ENCODE measurements around the gene USP10.

The USP10 gene

GRCh38 chr16:84806256-84806889 lies 106.6 kb downstream of the USP10 start:
- peak overlapping the region; percentile 32 for H3K4me3 ChIP-seq (ENCODE audit: low read depth, low read length)
- TF ChIP-seq CTCF (IDR thresholded peaks at IDR 0.05; ENCODE audit: insufficient read depth, low read length, missing control alignments), result no peak
- peak; percentile 42 for DNase-seq (ENCODE audit: low read depth, low spot score)
- CTCF ChIA-PET, result interaction anchor here (1.1 to 1.9 kb wide), 4 partner anchors 20 to 165 kb away, joined by 3 to 6 read pairs (median 4); no protein-coding TSS in a partner anchor
- POLR2A ChIA-PET, result interaction anchor here (1.0 to 1.1 kb wide), 2 partner anchors 13 to 75 kb away, joined by 3 to 6 read pairs; partner anchors contain the start of gene CRISPLD2

GRCh38 chr16:84806890-84807258 lies 107.1 kb downstream of the USP10 start:
- DNase-seq (ENCODE audit: low read depth, low spot score), result no peak
- ChIA-PET POLR2A (interaction anchor here (1.0 to 1.1 kb wide), 2 partner anchors 13 to 75 kb away, joined by 3 to 6 read pairs; partner anchors contain the start of gene CRISPLD2), CTCF (interaction anchor here (1.2 to 1.9 kb wide), 3 partner anchors 19 to 164 kb away, joined by 3 to 6 read pairs (median 5); no protein-coding TSS in a partner anchor)
- peak overlapping the region; percentile 4; the same call in 1 of the 2 replicates for H3K4me3 ChIP-seq (ENCODE audit: low read depth, low read length)
- no peak for TF ChIP-seq CTCF (IDR thresholded peaks at IDR 0.05; ENCODE audit: insufficient read depth, low read length, missing control alignments)

GRCh38 chr16:84807776-84808175 lies 108.0 kb downstream of the USP10 start:
- H3K4me3 ChIP-seq (ENCODE audit: low read depth, low read length), result no peak overlapping the region
- ChIA-PET POLR2A (no interaction called here), CTCF (interaction anchor here (1.5 kb wide), 1 partner anchor 145 kb away, joined by 5 read pairs; no protein-coding TSS in a partner anchor)
- TF ChIP-seq CTCF (IDR thresholded peaks at IDR 0.05; ENCODE audit: insufficient read depth, low read length, missing control alignments), result no peak
- no peak for DNase-seq (ENCODE audit: low read depth, low spot score)

GRCh38 chr16:84808826-84809225 lies 109.0 kb downstream of the USP10 start:
- POLR2A ChIA-PET, result no interaction called here
- TF ChIP-seq CTCF (IDR thresholded peaks at IDR 0.05; ENCODE audit: insufficient read depth, low read length, missing control alignments), result no peak
- DNase-seq (ENCODE audit: low read depth, low spot score), result no peak
- H3K4me3 ChIP-seq (ENCODE audit: low read depth, low read length), result no peak overlapping the region
- CTCF ChIA-PET, result no interaction called here

GRCh38 chr16:84810518-84811273 lies 110.9 kb downstream of the USP10 start:
- H3K4me3 ChIP-seq (ENCODE audit: low read depth, low read length), result no peak overlapping the region
- CTCF ChIA-PET, result interaction anchor here (0.8 to 1.4 kb wide), 2 partner anchors 9 to 57 kb away, joined by 4 to 5 read pairs; no protein-coding TSS in a partner anchor
- no peak for DNase-seq (ENCODE audit: low read depth, low spot score)
- POLR2A ChIA-PET, result interaction anchor here (0.7 to 2.0 kb wide), 2 partner anchors 9 to 185 kb away, joined by 3 to 14 read pairs; partner anchors contain the start of gene CRISPLD2
- TF ChIP-seq CTCF (IDR thresholded peaks at IDR 0.05; ENCODE audit: insufficient read depth, low read length, missing control alignments), result no peak

- H3K4me3 ChIP-seq (ENCODE audit: low read depth, low read length), result no peak overlapping the region
- CTCF ChIA-PET, result interaction anchor here (0.8 to 1.4 kb wide), 2 partner anchors 8 to 57 kb away, joined by 4 to 5 read pairs; no protein-coding TSS in a partner anchor
- POLR2A ChIA-PET, result interaction anchor here (2.0 kb wide), 1 partner anchor 8 kb away, joined by 14 read pairs; the partner anchor contains the start of gene CRISPLD2
- TF ChIP-seq CTCF (IDR thresholded peaks at IDR 0.05; ENCODE audit: insufficient read depth, low read length, missing control alignments), result no peak
- DNase-seq (ENCODE audit: low read depth, low spot score), result no peak
These were observed 111.7 kb downstream of the USP10 start for GRCh38 chr16:84811529-84811928.

Data from AG04449 (cell line).